Nephron (organoid): Measurements from ENCODE around the gene GLI3.

Experiments used
- H3K27ac Mint-ChIP-seq, 3 experiments: 2 replicates each; pipeline ENCODE4 v1.8.0; 2020; ENCODE audit warnings: mixed read lengths in 3 of 3, mild to moderate bottlenecking in 2 of 3, moderate library complexity in 1 of 3
- H3K27me3 Mint-ChIP-seq: 2 replicates; pipeline ENCODE4 v1.8.0; 2021; ENCODE audit warnings: low read depth, mild to moderate bottlenecking, moderate library complexity, mixed read lengths
- H3K36me3 Mint-ChIP-seq: 2 replicates; pipeline ENCODE4 v1.8.0; 2020; ENCODE audit warnings: low read depth, mixed read lengths
- H3K4me1 Mint-ChIP-seq: 2 replicates; pipeline ENCODE4 v1.8.0; 2020; ENCODE audit warnings: mixed read lengths
- H3K4me3 Mint-ChIP-seq, 3 experiments: 2 replicates each; pipeline ENCODE4 v1.8.0; 2020; ENCODE audit warnings: mild to moderate bottlenecking in 3 of 3, mixed read lengths in 3 of 3, moderate library complexity in 2 of 3
- H3K9me3 Mint-ChIP-seq: 2 replicates; pipeline ENCODE4 v1.8.0; 2020; ENCODE audit warnings: mixed read lengths
- CTCF ChIP-seq, 3 experiments: fragments of 200-600 bp; sonication (generic); IDR thresholded peaks; one replicate each; pipeline ENCODE4 v1.5.0; 2021; ENCODE audit warnings: antibody characterized with exemption in 3 of 3; ENCODE audit not compliant: unreplicated experiment in 3 of 3

The GLI3 gene

GRCh38 chr7:41996381-41997035, 240.5 kb downstream of the GLI3 start:
- TF ChIP-seq CTCF (IDR thresholded peaks at IDR 0.05; ENCODE audit: unreplicated experiment in 3 of 3) = no peak
- Mint-ChIP-seq H3K9me3 (no peaks in the 10 kb centered on the region), H3K4me3 (peak overlapping the region in 2 of 3 experiments; percentile 0 to 1), H3K27me3 (no peaks in the 10 kb centered on the region), H3K36me3 (peaks cover 42% of the 10 kb centered on the region), H3K4me1 (peaks cover 66% of the 10 kb centered on the region), H3K27ac (peak overlapping the region; percentile 67 to 85 (median 79))

GRCh38 chr7:41995632-41996271, 241.3 kb downstream of the GLI3 start:
- TF ChIP-seq CTCF (IDR thresholded peaks at IDR 0.05; ENCODE audit: unreplicated experiment in 3 of 3) = no peak
- Mint-ChIP-seq H3K4me1 (peaks cover 73% of the 10 kb centered on the region), H3K9me3 (no peaks in the 10 kb centered on the region), H3K27me3 (no peaks in the 10 kb centered on the region), H3K4me3 (no peak overlapping the region), H3K36me3 (peaks cover 45% of the 10 kb centered on the region), H3K27ac (peak overlapping the region; percentile 67 to 85 (median 79))

GRCh38 chr7:41994746-41995110, 242.3 kb downstream of the GLI3 start:
- peaks cover 37% of the 10 kb centered on the region for H3K36me3 Mint-ChIP-seq
- H3K27me3 Mint-ChIP-seq = no peaks in the 10 kb centered on the region
- no peaks in the 10 kb centered on the region for H3K9me3 Mint-ChIP-seq
- H3K27ac Mint-ChIP-seq = no peak overlapping the region
- TF ChIP-seq CTCF (IDR thresholded peaks at IDR 0.05; ENCODE audit: unreplicated experiment in 3 of 3) = no peak
- no peak overlapping the region for H3K4me3 Mint-ChIP-seq
- peaks cover 75% of the 10 kb centered on the region for H3K4me1 Mint-ChIP-seq

GRCh38 chr7:41994036-41994745, 242.8 kb downstream of the GLI3 start:
- peaks cover 32% of the 10 kb centered on the region for H3K36me3 Mint-ChIP-seq
- no peak for TF ChIP-seq CTCF (IDR thresholded peaks at IDR 0.05; ENCODE audit: unreplicated experiment in 3 of 3)
- peak overlapping the region in 1 of 3 experiments; percentile 69 for H3K27ac Mint-ChIP-seq
- no peaks in the 10 kb centered on the region for H3K27me3 Mint-ChIP-seq
- peaks cover 70% of the 10 kb centered on the region for H3K4me1 Mint-ChIP-seq
- H3K4me3 Mint-ChIP-seq = no peak overlapping the region
- H3K9me3 Mint-ChIP-seq = no peaks in the 10 kb centered on the region

GRCh38 chr7:41992881-41993867, 243.8 kb downstream of the GLI3 start:
- no peaks in the 10 kb centered on the region for H3K9me3 Mint-ChIP-seq

More at GRCh38 chr7:41992881-41993867, 243.8 kb downstream of the GLI3 start:
- TF ChIP-seq CTCF (IDR thresholded peaks at IDR 0.05; ENCODE audit: unreplicated experiment in 3 of 3) = no peak
- Mint-ChIP-seq H3K4me3 (peak overlapping the region in 1 of 3 experiments; percentile 6), H3K27ac (peak overlapping the region; percentile 6 to 83 (median 69)), H3K36me3 (peaks cover 22% of the 10 kb centered on the region), H3K27me3 (no peaks in the 10 kb centered on the region), H3K4me1 (peaks cover 65% of the 10 kb centered on the region)
